PC-9 (cell line): ENCODE results near the gene ZBTB18.

ENCODE experiments used
- EZH2 ChIP-seq: fragments of 200-600 bp; sonication (generic); IDR thresholded peaks from 2 replicates; pipeline ENCODE4 v1.8.0; 2017; ENCODE audit warnings: antibody characterized with exemption, low read depth
- TF ChIP-seq, protein P1 (sequence below): fragments of 200-600 bp; sonication (generic); conservative IDR thresholded peaks from 2 replicates; pipeline ENCODE4 v1.6.1; 2017; ENCODE audit warnings: mixed run types, antibody characterized with exemption, mild to moderate bottlenecking, moderate library complexity

DNA sequence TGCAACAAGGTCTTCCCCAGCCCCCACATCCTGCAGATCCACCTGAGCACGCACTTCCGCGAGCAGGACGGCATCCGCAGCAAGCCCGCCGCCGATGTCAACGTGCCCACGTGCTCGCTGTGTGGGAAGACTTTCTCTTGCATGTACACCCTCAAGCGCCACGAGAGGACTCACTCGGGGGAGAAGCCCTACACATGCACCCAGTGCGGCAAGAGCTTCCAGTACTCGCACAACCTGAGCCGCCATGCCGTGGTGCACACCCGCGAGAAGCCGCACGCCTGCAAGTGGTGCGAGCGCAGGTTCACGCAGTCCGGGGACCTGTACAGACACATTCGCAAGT, 3.8 kb downstream of the ZBTB18 start:
- TF ChIP-seq EZH2, result no peak
- TF ChIP-seq, protein P1, sequence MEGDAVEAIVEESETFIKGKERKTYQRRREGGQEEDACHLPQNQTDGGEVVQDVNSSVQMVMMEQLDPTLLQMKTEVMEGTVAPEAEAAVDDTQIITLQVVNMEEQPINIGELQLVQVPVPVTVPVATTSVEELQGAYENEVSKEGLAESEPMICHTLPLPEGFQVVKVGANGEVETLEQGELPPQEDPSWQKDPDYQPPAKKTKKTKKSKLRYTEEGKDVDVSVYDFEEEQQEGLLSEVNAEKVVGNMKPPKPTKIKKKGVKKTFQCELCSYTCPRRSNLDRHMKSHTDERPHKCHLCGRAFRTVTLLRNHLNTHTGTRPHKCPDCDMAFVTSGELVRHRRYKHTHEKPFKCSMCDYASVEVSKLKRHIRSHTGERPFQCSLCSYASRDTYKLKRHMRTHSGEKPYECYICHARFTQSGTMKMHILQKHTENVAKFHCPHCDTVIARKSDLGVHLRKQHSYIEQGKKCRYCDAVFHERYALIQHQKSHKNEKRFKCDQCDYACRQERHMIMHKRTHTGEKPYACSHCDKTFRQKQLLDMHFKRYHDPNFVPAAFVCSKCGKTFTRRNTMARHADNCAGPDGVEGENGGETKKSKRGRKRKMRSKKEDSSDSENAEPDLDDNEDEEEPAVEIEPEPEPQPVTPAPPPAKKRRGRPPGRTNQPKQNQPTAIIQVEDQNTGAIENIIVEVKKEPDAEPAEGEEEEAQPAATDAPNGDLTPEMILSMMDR, result no peak
